Neutrophil (primary cell): ENCODE data around the gene PSG1.

ENCODE experiments used
- H3K27ac ChIP-seq: fragments of 200-600 bp; sonication (generic); 2 replicates; pipeline ENCODE4 v1.5.1; 2016; ENCODE audit warnings: mild to moderate bottlenecking, moderate library complexity
- H3K27me3 ChIP-seq: fragments of 200-600 bp; sonication (generic); 2 replicates; pipeline ENCODE4 v1.6.0; 2016; ENCODE audit warnings: mild to moderate bottlenecking
- H3K36me3 ChIP-seq: fragments of 200-600 bp; sonication (generic); 2 replicates; pipeline ENCODE4 v1.5.1; 2017
- H3K4me1 ChIP-seq, 2 experiments: fragments of 200-600 bp in 1 of 2; sonication (generic) in 1 of 2; 1 replicate in 1 of 2; 2 replicates in 1 of 2; pipeline versions ENCODE4 v1.5.1 to v1.6.1; 2013 to 2016; ENCODE audit warnings: low read depth in 1 of 2, low read length in 1 of 2, mild to moderate bottlenecking in 1 of 2, moderate library complexity in 1 of 2; ENCODE audit not compliant: control insufficient read depth in 1 of 2, insufficient read depth in 1 of 2
- H3K4me3 ChIP-seq, 2 experiments: fragments of 200-600 bp in 1 of 2; sonication (generic) in 1 of 2; 1 replicate in 1 of 2; 2 replicates in 1 of 2; pipeline ENCODE4 v1.5.1; 2013 to 2016; ENCODE audit warnings: low read depth in 1 of 2, low read length in 1 of 2, mild to moderate bottlenecking in 1 of 2, moderate library complexity in 1 of 2
- H3K9me3 ChIP-seq: fragments of 200-600 bp; sonication (generic); 2 replicates; pipeline ENCODE4 v1.5.1; 2016
- TF ChIP-seq, protein P1 (sequence below): fragments of 200-600 bp; sonication (generic); IDR thresholded peaks from 2 replicates; pipeline ENCODE4 v1.5.1; 2016; ENCODE audit warnings: antibody characterized with exemption

The PSG1 gene

GRCh38 chr19:42816894-42817293 lies 62.6 kb downstream of the PSG1 start:
- no peaks in the 10 kb centered on the region for H3K4me1 ChIP-seq
- no peaks in the 10 kb centered on the region for H3K36me3 ChIP-seq
- TF ChIP-seq, protein P1, sequence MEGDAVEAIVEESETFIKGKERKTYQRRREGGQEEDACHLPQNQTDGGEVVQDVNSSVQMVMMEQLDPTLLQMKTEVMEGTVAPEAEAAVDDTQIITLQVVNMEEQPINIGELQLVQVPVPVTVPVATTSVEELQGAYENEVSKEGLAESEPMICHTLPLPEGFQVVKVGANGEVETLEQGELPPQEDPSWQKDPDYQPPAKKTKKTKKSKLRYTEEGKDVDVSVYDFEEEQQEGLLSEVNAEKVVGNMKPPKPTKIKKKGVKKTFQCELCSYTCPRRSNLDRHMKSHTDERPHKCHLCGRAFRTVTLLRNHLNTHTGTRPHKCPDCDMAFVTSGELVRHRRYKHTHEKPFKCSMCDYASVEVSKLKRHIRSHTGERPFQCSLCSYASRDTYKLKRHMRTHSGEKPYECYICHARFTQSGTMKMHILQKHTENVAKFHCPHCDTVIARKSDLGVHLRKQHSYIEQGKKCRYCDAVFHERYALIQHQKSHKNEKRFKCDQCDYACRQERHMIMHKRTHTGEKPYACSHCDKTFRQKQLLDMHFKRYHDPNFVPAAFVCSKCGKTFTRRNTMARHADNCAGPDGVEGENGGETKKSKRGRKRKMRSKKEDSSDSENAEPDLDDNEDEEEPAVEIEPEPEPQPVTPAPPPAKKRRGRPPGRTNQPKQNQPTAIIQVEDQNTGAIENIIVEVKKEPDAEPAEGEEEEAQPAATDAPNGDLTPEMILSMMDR = no peak
- no peak overlapping the region for H3K27ac ChIP-seq
- no peaks in the 10 kb centered on the region for H3K9me3 ChIP-seq
- H3K4me3 ChIP-seq = no peak overlapping the region
- H3K27me3 ChIP-seq = no peaks in the 10 kb centered on the region
